Measurements from ENCODE around the gene MCCC1. TPM values are rescaled to one million over a fixed set of nuclear protein-coding genes. Genes with fewer than 3 reads are reported as not detected.

MCCC1 gene
- total RNA-seq, 2 donors from 2014 or later, result 34.7 to 34.8 TPM

- Histone ChIP-seq H3K36me3 (ENCODE audit: control insufficient read depth, insufficient read depth, low read length) (no peaks in the 10 kb centered on the region), H3K27ac (ENCODE audit: low read depth, low read length) (no peak overlapping the region), H3K9ac (ENCODE audit: extremely low read depth, low read length, poor library complexity, severe bottlenecking) (no peak overlapping the region), H3K27me3 (ENCODE audit: control insufficient read depth, insufficient read depth, low read length, poor library complexity, severe bottlenecking) (no peaks in the 10 kb centered on the region), H3K9me3 (ENCODE audit: control insufficient read depth, low read length) (no peaks in the 10 kb centered on the region), H3K4me3 (ENCODE audit: low read length) (no peak overlapping the region), H3K4me1 (ENCODE audit: control insufficient read depth, insufficient read depth, low read length) (no peaks in the 10 kb centered on the region)
- DNase-seq, result no peak
- no peak for TF ChIP-seq CTCF (conservative IDR thresholded peaks at IDR 0.05)
- no peaks in the 10 kb centered on the region for H3K27me3 Mint-ChIP-seq (ENCODE audit: insufficient read depth)
- H3K4me3 Mint-ChIP-seq, result no peak overlapping the region
- no peaks in the 10 kb centered on the region for H3K9me3 Mint-ChIP-seq
- H3K4me1 Mint-ChIP-seq, result peaks cover 12% of the 10 kb centered on the region
- no peak overlapping the region for H3K27ac Mint-ChIP-seq
- H3K36me3 Mint-ChIP-seq (ENCODE audit: low read depth), result peaks cover 7% of the 10 kb centered on the region
- WGBS, 2 experiments (ENCODE audit: insufficient coverage in 1 of 2, insufficient read length in 1 of 2), result 96 to 97% methylated on average over 3 to 4 of the region's 5 CpGs
Observed at GRCh38 chr3:182973047-182973446, 126.2 kb downstream of the MCCC1 start.

GRCh38 chr3:182972387-182972786, 126.9 kb downstream of the MCCC1 start:
- H3K27me3 Mint-ChIP-seq (ENCODE audit: insufficient read depth), result no peaks in the 10 kb centered on the region
- no peak overlapping the region for H3K27ac Mint-ChIP-seq
- no peak overlapping the region for H3K27ac ChIP-seq (ENCODE audit: low read depth, low read length)
- WGBS, 2 experiments (ENCODE audit: insufficient coverage in 1 of 2, insufficient read length in 1 of 2), result 92 to 93% methylated on average over 5 to 6 of the region's 6 CpGs
- TF ChIP-seq CTCF (conservative IDR thresholded peaks at IDR 0.05), result no peak
- peaks cover 12% of the 10 kb centered on the region for H3K4me1 Mint-ChIP-seq
- H3K4me3 Mint-ChIP-seq, result no peak overlapping the region
- no peak for DNase-seq
- no peak overlapping the region for H3K4me3 ChIP-seq (ENCODE audit: low read length)
- no peaks in the 10 kb centered on the region for H3K4me1 ChIP-seq (ENCODE audit: control insufficient read depth, insufficient read depth, low read length)
- H3K9me3 ChIP-seq (ENCODE audit: control insufficient read depth, low read length), result no peaks in the 10 kb centered on the region
- H3K36me3 ChIP-seq (ENCODE audit: control insufficient read depth, insufficient read depth, low read length), result no peaks in the 10 kb centered on the region
- H3K27me3 ChIP-seq (ENCODE audit: control insufficient read depth, insufficient read depth, low read length, poor library complexity, severe bottlenecking), result no peaks in the 10 kb centered on the region
- H3K9ac ChIP-seq (ENCODE audit: extremely low read depth, low read length, poor library complexity, severe bottlenecking), result no peak overlapping the region
- H3K36me3 Mint-ChIP-seq (ENCODE audit: low read depth), result peaks cover 7% of the 10 kb centered on the region
- H3K9me3 Mint-ChIP-seq, result no peaks in the 10 kb centered on the region

- peaks cover 7% of the 10 kb centered on the region for H3K36me3 Mint-ChIP-seq (ENCODE audit: low read depth)
- no peaks in the 10 kb centered on the region for H3K27me3 ChIP-seq (ENCODE audit: control insufficient read depth, insufficient read depth, low read length, poor library complexity, severe bottlenecking)
- no peaks in the 10 kb centered on the region for H3K27me3 Mint-ChIP-seq (ENCODE audit: insufficient read depth)
- no peak overlapping the region for H3K27ac Mint-ChIP-seq
- TF ChIP-seq CTCF (conservative IDR thresholded peaks at IDR 0.05), result no peak
- no peaks in the 10 kb centered on the region for H3K36me3 ChIP-seq (ENCODE audit: control insufficient read depth, insufficient read depth, low read length)
- WGBS, 2 experiments (ENCODE audit: insufficient coverage in 1 of 2, insufficient read length in 1 of 2), result 98% methylated on average over 2 of the region's 2 CpGs; no CpG with 5 or more reads in 1 of the 2 experiments
- peaks cover 12% of the 10 kb centered on the region for H3K4me1 Mint-ChIP-seq
- DNase-seq, result no peak
- no peak overlapping the region for H3K4me3 Mint-ChIP-seq
- H3K9ac ChIP-seq (ENCODE audit: extremely low read depth, low read length, poor library complexity, severe bottlenecking), result no peak overlapping the region
- H3K9me3 ChIP-seq (ENCODE audit: control insufficient read depth, low read length), result no peaks in the 10 kb centered on the region
- no peak overlapping the region for H3K4me3 ChIP-seq (ENCODE audit: low read length)
- no peak overlapping the region for H3K27ac ChIP-seq (ENCODE audit: low read depth, low read length)
- no peaks in the 10 kb centered on the region for H3K9me3 Mint-ChIP-seq
- H3K4me1 ChIP-seq (ENCODE audit: control insufficient read depth, insufficient read depth, low read length), result no peaks in the 10 kb centered on the region
Observed at GRCh38 chr3:182971637-182972036, 127.7 kb downstream of the MCCC1 start.

Measured in endodermal cell (in vitro differentiated cells).